RWPE2 (cell line): Measurements from ENCODE around the gene DSCAM.

Experiments used
- ATAC-seq: fragments of 200-7000 bp; cut with Tn5 transposase; 3 replicates; pipeline ENCODE4 v1.9.1; 2021; ENCODE audit warnings: low read depth
- DNase-seq: peaks from one replicate; pipeline ENCODE4 v3.0.0-alpha.2; 2020; ENCODE audit warnings: low spot score
- H3K27ac ChIP-seq: fragments of 450-650 bp; 2 replicates; pipeline ENCODE4 v1.5.1; 2017; ENCODE audit warnings: mild to moderate bottlenecking; ENCODE audit not compliant: poor library complexity, severe bottlenecking
- H3K27me3 ChIP-seq: fragments of 250-450 bp; sonication (Bioruptor Pico); 2 replicates; pipeline ENCODE4 v1.5.1; 2021; ENCODE audit warnings: mild to moderate bottlenecking, moderate library complexity; ENCODE audit not compliant: insufficient read depth, poor library complexity, severe bottlenecking
- H3K36me3 ChIP-seq: fragments of 250-450 bp; sonication (Bioruptor Pico); 2 replicates; pipeline ENCODE4 v1.5.1; 2020; ENCODE audit warnings: low read depth, mild to moderate bottlenecking, moderate library complexity
- H3K4me1 ChIP-seq: fragments of 250-450 bp; sonication (Bioruptor Pico); 2 replicates; pipeline ENCODE4 v1.5.1; 2021; ENCODE audit warnings: mild to moderate bottlenecking, moderate library complexity; ENCODE audit not compliant: insufficient read depth, poor library complexity, severe bottlenecking
- H3K4me3 ChIP-seq: fragments of 250-450 bp; sonication (Bioruptor Pico); 2 replicates; pipeline ENCODE4 v1.5.1; 2021; ENCODE audit warnings: mild to moderate bottlenecking, moderate library complexity; ENCODE audit not compliant: severe bottlenecking
- H3K9me3 ChIP-seq: fragments of 250-450 bp; sonication (Bioruptor Pico); 2 replicates; pipeline ENCODE4 v1.5.1; 2021; ENCODE audit warnings: mild to moderate bottlenecking, moderate library complexity; ENCODE audit not compliant: severe bottlenecking
- TF ChIP-seq, protein P1 (sequence below): fragments of 450-650 bp; IDR thresholded peaks from one replicate; pipeline ENCODE4 v1.5.1; 2017; ENCODE audit warnings: mild to moderate bottlenecking, moderate library complexity; ENCODE audit not compliant: poor library complexity, severe bottlenecking

DSCAM gene

DNA sequence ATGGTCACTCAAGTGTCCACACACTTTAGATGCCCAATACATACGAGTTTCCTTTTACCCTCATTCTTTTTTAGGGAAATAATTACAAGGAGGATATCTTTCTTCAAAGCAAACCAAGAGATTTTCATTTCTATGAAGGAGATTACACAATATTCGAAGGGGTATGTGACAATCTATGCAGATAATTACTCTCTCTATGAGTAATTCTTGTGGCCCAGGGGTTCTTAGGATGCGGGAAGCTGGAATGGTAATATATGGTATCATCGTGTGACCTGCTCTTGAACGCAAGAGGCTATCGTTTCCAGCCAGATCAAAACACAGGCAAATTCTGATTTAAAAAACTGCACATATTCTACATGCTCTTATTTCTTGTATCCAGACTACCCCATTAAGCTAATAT lies 14.6 kb downstream of the DSCAM start:
- TF ChIP-seq, protein P1, sequence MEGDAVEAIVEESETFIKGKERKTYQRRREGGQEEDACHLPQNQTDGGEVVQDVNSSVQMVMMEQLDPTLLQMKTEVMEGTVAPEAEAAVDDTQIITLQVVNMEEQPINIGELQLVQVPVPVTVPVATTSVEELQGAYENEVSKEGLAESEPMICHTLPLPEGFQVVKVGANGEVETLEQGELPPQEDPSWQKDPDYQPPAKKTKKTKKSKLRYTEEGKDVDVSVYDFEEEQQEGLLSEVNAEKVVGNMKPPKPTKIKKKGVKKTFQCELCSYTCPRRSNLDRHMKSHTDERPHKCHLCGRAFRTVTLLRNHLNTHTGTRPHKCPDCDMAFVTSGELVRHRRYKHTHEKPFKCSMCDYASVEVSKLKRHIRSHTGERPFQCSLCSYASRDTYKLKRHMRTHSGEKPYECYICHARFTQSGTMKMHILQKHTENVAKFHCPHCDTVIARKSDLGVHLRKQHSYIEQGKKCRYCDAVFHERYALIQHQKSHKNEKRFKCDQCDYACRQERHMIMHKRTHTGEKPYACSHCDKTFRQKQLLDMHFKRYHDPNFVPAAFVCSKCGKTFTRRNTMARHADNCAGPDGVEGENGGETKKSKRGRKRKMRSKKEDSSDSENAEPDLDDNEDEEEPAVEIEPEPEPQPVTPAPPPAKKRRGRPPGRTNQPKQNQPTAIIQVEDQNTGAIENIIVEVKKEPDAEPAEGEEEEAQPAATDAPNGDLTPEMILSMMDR, result no peak
- no peak for ATAC-seq
- no peak overlapping the region for H3K4me3 ChIP-seq

DNA sequence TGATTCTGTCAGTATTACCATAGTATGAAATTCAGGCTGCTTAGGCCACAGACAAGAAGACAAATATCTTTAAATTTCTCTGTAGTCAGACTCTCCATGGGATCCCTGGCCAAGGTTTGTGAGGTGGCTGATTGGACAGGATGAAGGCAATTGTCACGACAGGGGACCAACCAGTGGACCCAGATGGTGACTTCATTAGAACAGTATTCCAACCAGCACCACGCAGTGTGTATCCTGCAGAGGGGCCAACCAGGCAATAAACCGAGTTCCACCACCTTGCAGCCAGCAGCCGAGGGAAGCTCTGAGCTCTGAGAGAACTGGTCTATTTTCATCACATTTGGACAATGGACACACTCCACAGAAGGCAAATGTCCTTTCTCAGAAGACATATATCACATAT lies 16.1 kb downstream of the DSCAM start:
- DNase-seq (no peak), ATAC-seq (no peak)
- H3K27ac ChIP-seq, result no peak overlapping the region
- H3K9me3 ChIP-seq, result no peaks in the 10 kb centered on the region
- no peaks in the 10 kb centered on the region for H3K36me3 ChIP-seq
- no peak overlapping the region for H3K4me3 ChIP-seq
- TF ChIP-seq, protein P1, result no peak
- H3K27me3 ChIP-seq, result no peaks in the 10 kb centered on the region
- no peaks in the 10 kb centered on the region for H3K4me1 ChIP-seq

More for the DNA sequence above, 14.6 kb downstream of the DSCAM start:
- H3K4me1 ChIP-seq, result peaks cover under 1% of the 10 kb centered on the region
- no peaks in the 10 kb centered on the region for H3K9me3 ChIP-seq
- no peak for DNase-seq
- H3K36me3 ChIP-seq, result no peaks in the 10 kb centered on the region
- H3K27me3 ChIP-seq, result no peaks in the 10 kb centered on the region
- H3K27ac ChIP-seq, result no peak overlapping the region

DNA sequence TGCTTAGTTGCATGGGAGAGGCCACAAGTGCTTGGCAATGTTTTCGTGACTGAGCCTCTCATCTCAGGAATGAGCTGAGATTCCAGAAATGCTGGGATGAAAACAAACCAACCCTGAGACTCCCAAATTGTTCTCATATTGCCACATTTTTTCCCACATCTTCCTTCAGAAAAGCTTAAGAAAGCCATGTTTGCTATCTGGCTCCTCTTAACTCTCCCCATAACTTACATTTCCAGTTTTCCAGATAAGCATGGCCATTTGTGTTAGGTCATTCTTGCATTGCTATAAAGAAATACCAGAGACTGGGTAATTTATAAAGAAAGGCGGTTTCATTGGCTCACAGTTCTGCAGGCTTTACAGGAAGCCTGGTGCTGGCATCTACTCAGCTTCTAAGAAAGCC lies 17.2 kb downstream of the DSCAM start:
- no peak for ATAC-seq
- no peaks in the 10 kb centered on the region for H3K9me3 ChIP-seq
- H3K4me1 ChIP-seq, result no peaks in the 10 kb centered on the region
- H3K27ac ChIP-seq, result no peak overlapping the region
- no peaks in the 10 kb centered on the region for H3K27me3 ChIP-seq
- no peak overlapping the region for H3K4me3 ChIP-seq
- no peaks in the 10 kb centered on the region for H3K36me3 ChIP-seq
- TF ChIP-seq, protein P1, result no peak
- no peak for DNase-seq

DNA sequence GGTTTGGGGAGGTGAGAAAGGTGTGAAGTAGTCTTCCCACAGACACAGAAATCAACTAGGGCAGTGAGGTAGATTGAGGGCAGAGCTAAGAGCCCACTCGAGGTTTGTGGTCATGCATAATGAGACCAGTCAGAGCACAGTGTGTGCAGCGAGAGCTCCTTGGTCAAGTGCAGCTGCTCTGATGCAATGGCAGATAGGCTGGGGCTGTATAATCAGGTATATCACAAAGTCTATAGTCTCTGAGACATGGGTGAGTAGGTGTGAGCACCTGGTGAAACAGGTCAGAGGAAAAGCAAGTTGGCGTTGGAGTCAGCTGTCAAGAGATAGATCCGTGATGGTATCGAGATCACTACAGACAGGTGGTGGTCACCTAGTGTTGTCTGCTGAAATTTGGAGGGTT lies 17.6 kb downstream of the DSCAM start:
- no peak overlapping the region for H3K27ac ChIP-seq
- no peaks in the 10 kb centered on the region for H3K9me3 ChIP-seq
- no peak overlapping the region for H3K4me3 ChIP-seq
- no peak for ATAC-seq
- H3K36me3 ChIP-seq, result no peaks in the 10 kb centered on the region
- no peak for DNase-seq
- TF ChIP-seq, protein P1, result no peak
- no peaks in the 10 kb centered on the region for H3K4me1 ChIP-seq
- no peaks in the 10 kb centered on the region for H3K27me3 ChIP-seq

GRCh38 chr21:40827509-40827908 lies 19.4 kb downstream of the DSCAM start:
- TF ChIP-seq, protein P1, result no peak
- H3K4me1 ChIP-seq, result no peaks in the 10 kb centered on the region
- H3K36me3 ChIP-seq, result no peaks in the 10 kb centered on the region
- ATAC-seq (no peak), DNase-seq (no peak)
- no peaks in the 10 kb centered on the region for H3K27me3 ChIP-seq
- H3K27ac ChIP-seq, result no peak overlapping the region
- no peak overlapping the region for H3K4me3 ChIP-seq
- H3K9me3 ChIP-seq, result no peaks in the 10 kb centered on the region
